B cell (primary cell): Measurements from ENCODE around the gene MAPK8. TPM values are rescaled to one million over a fixed set of nuclear protein-coding genes. Genes with fewer than 3 reads are reported as not detected.

Source experiments
- ATAC-seq: fragments of 200-7000 bp; cut with Tn5 transposase; one replicate; pipeline ENCODE4 v1.10.0; 2021; ENCODE audit warnings: low read depth, mild to moderate bottlenecking, moderate number of reproducible peaks, moderate library complexity
- CTCF ChIA-PET: fragments of 350-600 bp; sonication (Branson Sonifier 250); formaldehyde crosslinking; loops from one replicate; lab custom pipeline; 2021; ENCODE audit warnings: antibody characterized with exemption, inconsistent platforms; lab: Charles Lee
- POLR2A ChIA-PET: fragments of 350-600 bp; sonication (Branson Sonifier 250); formaldehyde crosslinking; loops from one replicate; lab custom pipeline; 2021; ENCODE audit warnings: antibody characterized with exemption; lab: Charles Lee
- DNase-seq: peaks from one replicate; pipeline ENCODE4 v3.0.0; 2013
- H2AFZ ChIP-seq: 2 replicates; pipeline ENCODE4 v1.6.1; 2012; ENCODE audit warnings: mild to moderate bottlenecking, low read depth, low read length; ENCODE audit not compliant: insufficient read depth, poor library complexity, severe bottlenecking
- H3K27ac ChIP-seq, 2 donors: 1 replicate in 1 of 2; 2 replicates in 1 of 2; pipeline ENCODE4 v1.5.1; 2012 to 2013; ENCODE audit warnings: low read length in 2 of 2, mild to moderate bottlenecking in 2 of 2, moderate library complexity in 1 of 2
- H3K27me3 ChIP-seq, 4 experiments: fragments of 200-600 bp in 1 of 4; sonication (generic) in 1 of 4; replicated peaks in 1 of 4; 1 replicate in 2 of 4; 2 replicates in 2 of 4; pipeline versions ENCODE4 v1.6.1 to v1.7.0; 2013 to 2016; ENCODE audit warnings: low read length in 3 of 4, mild to moderate bottlenecking in 2 of 4, mixed read lengths in 1 of 4, moderate library complexity in 1 of 4; ENCODE audit not compliant: insufficient read depth in 4 of 4, control insufficient read depth in 3 of 4; ENCODE audit errors: control extremely low read depth in 1 of 4
- H3K36me3 ChIP-seq, 2 experiments: replicated peaks in 1 of 2; 1 replicate in 1 of 2; 2 replicates in 1 of 2; pipeline versions ENCODE4 v1.6.1 to v1.7.1; 2013; ENCODE audit warnings: low read length in 1 of 2; ENCODE audit not compliant: insufficient read depth in 2 of 2, control insufficient read depth in 1 of 2; ENCODE audit errors: control extremely low read depth in 1 of 2, extremely low read depth in 1 of 2
- H3K4me1 ChIP-seq, 2 donors: fragments of 200-600 bp in 1 of 2; sonication (generic) in 1 of 2; 1 replicate in 1 of 2; 2 replicates in 1 of 2; pipeline versions ENCODE4 v1.5.1 to v1.6.1; 2013 to 2017; ENCODE audit warnings: low read length in 2 of 2; ENCODE audit not compliant: control insufficient read depth in 2 of 2, insufficient read depth in 2 of 2
- H3K4me2 ChIP-seq: replicated peaks from 2 replicates; pipeline ENCODE3; 2012; ENCODE audit warnings: mild to moderate bottlenecking, low read depth, low read length; ENCODE audit not compliant: poor library complexity, severe bottlenecking
- H3K4me3 ChIP-seq, 5 experiments: fragments of 200-600 bp in 1 of 5; sonication (generic) in 1 of 5; 1 replicate in 3 of 5; 2 replicates in 2 of 5; pipeline versions ENCODE4 v1.5.1 to v1.7.0; 2011 to 2016; ENCODE audit warnings: low read length in 4 of 5, mild to moderate bottlenecking in 4 of 5, low read depth in 2 of 5, control low read depth in 1 of 5, moderate library complexity in 1 of 5; ENCODE audit not compliant: insufficient read depth in 1 of 5; ENCODE audit errors: control extremely low read depth in 1 of 5, extremely low read depth in 1 of 5
- H3K79me2 ChIP-seq: fragments of 200-600 bp; sonication (generic); one replicate; pipeline ENCODE4 v1.6.0; 2016; ENCODE audit warnings: low read length; ENCODE audit not compliant: control insufficient read depth, insufficient read depth
- H3K9ac ChIP-seq: fragments of 200-600 bp; sonication (generic); 2 replicates; pipeline ENCODE4 v1.6.1; 2017; ENCODE audit warnings: mild to moderate bottlenecking, low read length, moderate library complexity
- H3K9me3 ChIP-seq, 3 donors: one replicate each; pipeline versions ENCODE4 v1.6.1 to v1.7.1; 2013; ENCODE audit warnings: low read length in 2 of 3; ENCODE audit not compliant: control insufficient read depth in 2 of 3, insufficient read depth in 1 of 3; ENCODE audit errors: control extremely low read depth in 1 of 3
- H4K20me1 ChIP-seq: 2 replicates; pipeline ENCODE4 v1.6.0; 2012; ENCODE audit warnings: mild to moderate bottlenecking, low read length; ENCODE audit not compliant: insufficient read depth, control insufficient read depth, poor library complexity, severe bottlenecking
- H3K27ac Mint-ChIP-seq: one replicate; pipeline ENCODE4 v1.8.0; 2021; ENCODE audit warnings: mixed read lengths
- H3K27me3 Mint-ChIP-seq: one replicate; pipeline ENCODE4 v1.8.0; 2021; ENCODE audit warnings: mixed read lengths
- H3K4me1 Mint-ChIP-seq: one replicate; pipeline ENCODE4 v1.8.0; 2021; ENCODE audit warnings: mixed read lengths
- H3K4me3 Mint-ChIP-seq: one replicate; pipeline ENCODE4 v1.8.0; 2021; ENCODE audit warnings: mixed read lengths
- H3K9me3 Mint-ChIP-seq: one replicate; pipeline ENCODE4 v1.8.0; 2022; ENCODE audit warnings: mixed read lengths; ENCODE audit not compliant: insufficient read depth
- EZH2 ChIP-seq: IDR thresholded peaks from 2 replicates; pipeline ENCODE4 v1.6.1; 2012; ENCODE audit warnings: borderline replicate concordance, low read depth, mild to moderate bottlenecking, moderate library complexity, low read length; ENCODE audit not compliant: insufficient read depth, poor library complexity, severe bottlenecking
- intact Hi-C: fragments of 100-400 bp; cut with micrococcal nuclease; formaldehyde crosslinking; loops from one replicate; pipeline ENCODE4 v1.10.0; 2022
- polyA plus RNA-seq: library from polyadenylated mRNA; depleted of rRNA; stranded (reverse); fragments of >200 nt; gene quantifications from 2 replicates; pipeline ENCODE4 v1.2.3, GENCODE V29; 2012
- total RNA-seq, 2 donors: library from RNA; stranded (reverse); fragments of 120-200 nt in 1 of 2; gene quantifications; 1 replicate in 1 of 2; 2 replicates in 1 of 2; pipeline versions ENCODE4 v1.2.3 to v1.2.4, GENCODE V29; 2013 to 2022
- TF ChIP-seq, protein P1 (sequence below): fragments of 200-600 bp; IDR thresholded peaks from one replicate; pipeline ENCODE4 v1.8.0; 2022; ENCODE audit warnings: antibody characterized with exemption, mild to moderate bottlenecking

MAPK8 gene
- total and polyA plus RNA-seq, 2 donors (not counting 1 experiment from before 2014, with no cell fraction given): 13.7 to 40.0 TPM

DNA sequence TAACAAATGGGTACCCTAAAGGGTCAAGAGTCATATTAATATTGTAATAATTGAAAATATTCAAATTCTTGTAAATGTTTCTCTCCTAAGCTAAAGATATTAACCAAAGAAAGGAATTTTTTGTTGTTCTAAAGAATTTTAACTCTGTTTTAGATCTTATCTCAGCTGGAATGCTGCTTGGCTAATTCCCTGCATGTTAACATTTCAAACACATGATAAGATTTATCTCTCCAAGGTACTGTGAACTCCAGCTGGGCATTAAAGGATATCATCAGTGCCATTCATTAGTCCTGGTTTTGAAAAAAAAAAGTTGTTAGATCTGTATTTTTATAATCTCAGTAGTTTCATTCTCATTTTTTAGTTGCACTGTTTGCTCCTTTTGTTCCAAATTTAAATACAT, 76.9 kb downstream of the MAPK8 start:
- Histone ChIP-seq H4K20me1 (no peaks in the 10 kb centered on the region), H3K27me3 (no peaks in the 10 kb centered on the region), H3K27ac (no peak overlapping the region), H3K4me1 (no peaks in the 10 kb centered on the region), H3K4me2 (no peak overlapping the region), H2AFZ (no peak overlapping the region), H3K36me3 (peaks cover 0 to 3% of the 10 kb centered on the region in 2 experiments), H3K9ac (no peak overlapping the region), H3K4me3 (no peak overlapping the region), H3K9me3 (peaks cover 7 to 9% (median 9%) of the 10 kb centered on the region in 3 donors), H3K79me2 (peaks cover 5% of the 10 kb centered on the region)
- POLR2A ChIA-PET: no interaction called here
- ATAC-seq: no peak
- Mint-ChIP-seq H3K4me1 (peaks cover 6% of the 10 kb centered on the region), H3K27me3 (no peaks in the 10 kb centered on the region), H3K4me3 (no peak overlapping the region), H3K9me3 (peaks cover 2% of the 10 kb centered on the region), H3K27ac (no peak overlapping the region)
- no peak for DNase-seq
- no peak for TF ChIP-seq EZH2
- TF ChIP-seq, protein P1, sequence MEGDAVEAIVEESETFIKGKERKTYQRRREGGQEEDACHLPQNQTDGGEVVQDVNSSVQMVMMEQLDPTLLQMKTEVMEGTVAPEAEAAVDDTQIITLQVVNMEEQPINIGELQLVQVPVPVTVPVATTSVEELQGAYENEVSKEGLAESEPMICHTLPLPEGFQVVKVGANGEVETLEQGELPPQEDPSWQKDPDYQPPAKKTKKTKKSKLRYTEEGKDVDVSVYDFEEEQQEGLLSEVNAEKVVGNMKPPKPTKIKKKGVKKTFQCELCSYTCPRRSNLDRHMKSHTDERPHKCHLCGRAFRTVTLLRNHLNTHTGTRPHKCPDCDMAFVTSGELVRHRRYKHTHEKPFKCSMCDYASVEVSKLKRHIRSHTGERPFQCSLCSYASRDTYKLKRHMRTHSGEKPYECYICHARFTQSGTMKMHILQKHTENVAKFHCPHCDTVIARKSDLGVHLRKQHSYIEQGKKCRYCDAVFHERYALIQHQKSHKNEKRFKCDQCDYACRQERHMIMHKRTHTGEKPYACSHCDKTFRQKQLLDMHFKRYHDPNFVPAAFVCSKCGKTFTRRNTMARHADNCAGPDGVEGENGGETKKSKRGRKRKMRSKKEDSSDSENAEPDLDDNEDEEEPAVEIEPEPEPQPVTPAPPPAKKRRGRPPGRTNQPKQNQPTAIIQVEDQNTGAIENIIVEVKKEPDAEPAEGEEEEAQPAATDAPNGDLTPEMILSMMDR: no peak
- intact Hi-C loops: no loop called here
- CTCF ChIA-PET: interaction anchor here (1.3 kb wide), 1 partner anchor 12 kb away, joined by 3 read pairs; no protein-coding TSS in a partner anchor

DNA sequence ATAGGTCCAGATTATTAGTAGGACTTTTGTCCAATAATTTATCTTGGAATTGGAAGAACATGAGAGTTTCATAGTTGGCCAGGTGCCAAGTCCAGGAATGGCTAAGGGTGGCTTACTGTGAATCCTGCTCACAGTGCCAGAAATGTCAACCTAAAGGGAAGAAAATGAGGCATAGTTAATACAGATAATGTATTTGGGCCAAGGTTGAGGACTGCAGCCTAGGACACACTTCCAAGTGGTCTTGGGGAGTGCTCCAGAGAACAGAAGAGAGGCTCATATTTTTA, 78.2 kb downstream of the MAPK8 start:
- intact Hi-C loops: no loop called here
- POLR2A ChIA-PET: no interaction called here
- peaks cover 6% of the 10 kb centered on the region for H3K79me2 ChIP-seq

More for the DNA sequence above, 78.2 kb downstream of the MAPK8 start:
- ATAC-seq (no peak), DNase-seq (no peak)
- no peak overlapping the region for H3K27ac Mint-ChIP-seq
- H2AFZ ChIP-seq: no peak overlapping the region
- H3K9me3 ChIP-seq: peaks cover 5 to 9% (median 9%) of the 10 kb centered on the region in 3 donors
- no peaks in the 10 kb centered on the region for H3K4me1 ChIP-seq
- no peak overlapping the region for H3K27ac ChIP-seq
- H3K36me3 ChIP-seq: peaks cover 0 to 3% of the 10 kb centered on the region in 2 experiments
- peaks cover 13% of the 10 kb centered on the region for H3K4me1 Mint-ChIP-seq
- peaks cover 2% of the 10 kb centered on the region for H3K9me3 Mint-ChIP-seq
- no peaks in the 10 kb centered on the region for H3K27me3 Mint-ChIP-seq
- TF ChIP-seq, protein P1: no peak
- no peak for TF ChIP-seq EZH2
- H4K20me1 ChIP-seq: no peaks in the 10 kb centered on the region
- H3K4me3 Mint-ChIP-seq: no peak overlapping the region
- H3K4me3 ChIP-seq: no peak overlapping the region
- no peak overlapping the region for H3K4me2 ChIP-seq
- H3K27me3 ChIP-seq: no peaks in the 10 kb centered on the region
- CTCF ChIA-PET: interaction anchor here (1.0 kb wide), 1 partner anchor 271 kb away, joined by 3 read pairs; no protein-coding TSS in a partner anchor
- no peak overlapping the region for H3K9ac ChIP-seq
